Vagina (tissue), 2 donors: ENCODE results near the gene ARHGAP10.

Experiments
- POLR2A ChIP-seq, 2 donors: fragments of 450-650 bp; IDR thresholded peaks; one replicate each; pipeline ENCODE4 v1.6.1; 2017; ENCODE audit warnings: antibody characterized with exemption in 2 of 2, mild to moderate bottlenecking in 2 of 2, moderate library complexity in 2 of 2
- POLR2AphosphoS5 ChIP-seq, 2 donors: sonication (generic); formaldehyde crosslinking; IDR thresholded peaks; one replicate each; pipeline ENCODE4 v1.9.0; 2017; ENCODE audit warnings: antibody characterized with exemption in 2 of 2, mild to moderate bottlenecking in 2 of 2, low read depth in 1 of 2; ENCODE audit not compliant: insufficient read depth in 1 of 2
- TF ChIP-seq, protein P1 (sequence below), 3 experiments: fragments of 450-650 bp in 2 of 3; fragments of 200-600 bp in 1 of 3; sonication (generic) in 1 of 3; IDR thresholded peaks; one replicate each; pipeline ENCODE4 v1.5.1; 2017 to 2019; ENCODE audit warnings: antibody characterized with exemption in 3 of 3, mild to moderate bottlenecking in 2 of 3, moderate library complexity in 2 of 3

DNA sequence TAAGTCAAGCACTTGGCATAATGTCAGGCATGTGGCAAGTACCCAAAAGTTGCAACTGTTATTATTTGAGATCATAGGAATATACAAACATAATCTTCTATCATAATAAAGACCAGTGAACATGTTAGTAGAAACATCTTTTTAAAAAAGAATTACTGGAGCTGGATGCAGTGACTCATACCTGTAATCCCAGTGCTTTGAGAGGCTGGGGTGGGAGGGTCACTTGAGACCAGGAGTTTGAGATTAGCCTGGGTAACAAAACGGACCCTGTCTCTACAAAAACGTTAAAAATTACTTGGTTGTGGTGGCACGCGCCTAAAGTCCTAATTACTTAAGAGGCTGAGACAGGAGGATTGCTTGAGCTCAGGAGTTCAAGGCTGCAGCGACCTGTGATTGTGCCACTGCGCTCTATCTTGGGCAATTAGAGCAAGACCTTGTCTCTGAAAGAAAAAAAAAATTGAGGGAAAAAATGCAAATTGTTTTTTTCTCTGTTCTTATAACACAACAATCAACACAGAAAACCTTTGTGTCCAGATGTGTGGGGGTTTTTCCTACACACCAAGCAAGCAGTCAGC lies 284.3 kb downstream of the ARHGAP10 start:
- TF ChIP-seq, protein P1, sequence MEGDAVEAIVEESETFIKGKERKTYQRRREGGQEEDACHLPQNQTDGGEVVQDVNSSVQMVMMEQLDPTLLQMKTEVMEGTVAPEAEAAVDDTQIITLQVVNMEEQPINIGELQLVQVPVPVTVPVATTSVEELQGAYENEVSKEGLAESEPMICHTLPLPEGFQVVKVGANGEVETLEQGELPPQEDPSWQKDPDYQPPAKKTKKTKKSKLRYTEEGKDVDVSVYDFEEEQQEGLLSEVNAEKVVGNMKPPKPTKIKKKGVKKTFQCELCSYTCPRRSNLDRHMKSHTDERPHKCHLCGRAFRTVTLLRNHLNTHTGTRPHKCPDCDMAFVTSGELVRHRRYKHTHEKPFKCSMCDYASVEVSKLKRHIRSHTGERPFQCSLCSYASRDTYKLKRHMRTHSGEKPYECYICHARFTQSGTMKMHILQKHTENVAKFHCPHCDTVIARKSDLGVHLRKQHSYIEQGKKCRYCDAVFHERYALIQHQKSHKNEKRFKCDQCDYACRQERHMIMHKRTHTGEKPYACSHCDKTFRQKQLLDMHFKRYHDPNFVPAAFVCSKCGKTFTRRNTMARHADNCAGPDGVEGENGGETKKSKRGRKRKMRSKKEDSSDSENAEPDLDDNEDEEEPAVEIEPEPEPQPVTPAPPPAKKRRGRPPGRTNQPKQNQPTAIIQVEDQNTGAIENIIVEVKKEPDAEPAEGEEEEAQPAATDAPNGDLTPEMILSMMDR (IDR thresholded peaks at IDR 0.05), result no peak
- TF ChIP-seq POLR2AphosphoS5 (IDR thresholded peaks at IDR 0.05; ENCODE audit: insufficient read depth in 1 of 2, low read depth in 1 of 2), result no peak
- no peak for TF ChIP-seq POLR2A (IDR thresholded peaks at IDR 0.05)
